T-helper 2 cell (primary cell): ENCODE data around the gene GNAQ.

Experiments
- DNase-seq, 5 experiments: peaks; one replicate each; pipeline versions ENCODE4 v3.0.0 to v3.0.0-alpha.2; 2012 to 2022

The GNAQ gene

DNA sequence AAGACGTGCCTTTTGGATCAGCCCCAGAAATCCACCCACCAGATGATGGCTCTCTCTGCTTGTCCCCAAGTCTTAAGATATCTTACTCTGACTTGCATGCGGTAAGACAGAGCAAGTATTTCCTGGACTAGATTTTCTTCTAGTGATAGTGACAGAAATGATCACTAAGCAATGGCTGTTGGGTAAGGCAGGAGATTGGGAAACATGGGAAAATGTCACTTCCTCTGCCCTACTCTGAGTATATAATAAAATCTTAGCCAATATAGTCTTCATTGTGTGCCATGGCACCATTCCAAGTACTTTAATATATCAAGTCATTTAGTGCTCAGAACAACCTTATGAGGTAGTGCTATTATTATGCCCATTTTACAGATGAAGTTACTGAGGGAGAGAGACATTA is 352.5 kb downstream of the GNAQ start:
- DNase-seq, result no peak

DNA sequence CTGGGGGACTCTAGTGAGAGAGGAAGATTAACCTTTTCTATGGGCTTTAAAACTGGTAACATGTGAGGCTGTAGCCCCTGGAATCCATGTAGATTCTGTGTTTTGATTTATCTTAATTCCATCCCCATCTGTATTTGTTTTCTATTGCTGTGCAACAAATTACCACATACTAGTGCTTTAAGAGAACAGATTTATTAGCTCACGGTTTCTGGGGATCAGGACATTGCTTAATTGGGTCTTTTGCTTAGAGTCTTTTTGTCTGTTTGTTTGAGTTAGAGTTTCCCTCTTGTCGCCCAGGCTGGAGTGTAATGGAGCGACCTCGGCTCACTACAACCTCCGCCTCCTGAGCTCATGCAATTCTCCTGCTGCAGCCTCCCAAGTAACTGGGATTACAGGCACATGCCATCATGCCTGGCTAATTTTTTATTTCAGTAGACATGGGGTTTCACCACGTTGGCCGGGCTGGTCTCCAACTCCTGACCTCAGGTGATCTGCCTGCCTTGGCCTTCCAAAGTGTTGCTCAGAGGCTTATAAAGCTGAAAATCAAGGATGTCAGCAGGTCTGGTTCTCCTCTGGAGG is 353.6 kb downstream of the GNAQ start:
- DNase-seq, result no peak

DNA sequence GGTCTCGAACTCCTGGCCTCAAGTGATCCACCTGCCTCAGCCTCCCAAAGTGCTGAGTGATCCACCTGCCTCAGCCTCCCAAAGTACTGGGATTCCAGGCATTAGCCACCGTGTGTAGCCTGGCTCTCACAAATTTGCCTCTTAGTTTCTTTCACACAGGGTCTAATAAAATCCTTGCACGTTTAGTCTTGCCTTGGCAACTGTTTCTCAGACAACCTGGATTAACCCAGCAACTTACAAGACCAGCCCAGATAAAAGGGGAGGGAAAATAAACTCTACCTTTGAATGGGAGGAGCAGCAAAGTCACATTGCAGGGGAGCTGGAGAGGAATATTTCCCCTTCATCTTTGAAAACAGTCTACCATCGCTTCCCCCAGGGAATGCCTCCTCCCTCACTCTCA is 354.2 kb downstream of the GNAQ start:
- DNase-seq, result no peak

DNA sequence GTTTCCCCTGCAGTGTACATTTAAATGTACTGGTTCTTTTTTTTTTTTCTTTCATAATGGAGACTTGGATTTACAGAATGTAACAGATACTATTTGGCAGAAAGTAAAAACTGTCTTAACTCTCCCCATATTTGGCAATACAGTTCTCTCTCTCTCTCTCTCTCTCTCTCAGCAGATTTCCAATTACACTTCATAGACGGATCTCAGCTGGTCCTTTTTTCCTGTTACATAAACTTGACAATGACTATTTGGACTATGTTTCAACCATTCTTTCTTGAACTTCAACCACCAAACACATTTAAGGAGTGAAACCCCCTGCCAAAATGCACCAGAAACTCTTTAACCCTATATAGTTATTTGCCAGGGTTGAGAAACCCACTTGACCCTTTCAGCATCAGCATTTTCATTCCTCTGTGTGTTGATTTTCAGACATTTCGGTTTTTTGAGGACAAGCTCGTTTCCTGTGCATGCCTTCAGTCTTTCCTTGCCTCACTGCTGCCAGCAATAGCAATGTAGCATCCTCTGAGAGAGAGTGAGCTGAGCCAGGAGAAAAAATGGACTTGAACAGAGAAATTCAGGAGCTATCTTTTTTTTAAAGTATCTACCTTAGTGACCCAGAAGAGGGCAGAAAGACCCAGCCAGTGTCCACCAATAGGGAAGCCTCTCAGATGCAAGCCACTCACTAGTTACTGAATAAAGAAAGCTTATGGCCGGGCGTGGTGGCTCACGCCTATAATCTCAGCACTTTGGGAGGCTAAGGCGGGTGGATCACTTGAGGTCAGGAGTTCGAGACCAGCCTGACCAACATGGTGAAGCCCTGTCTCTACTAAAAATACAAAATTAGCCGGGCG is 357.4 kb downstream of the GNAQ start:
- DNase-seq, result no peak

DNA sequence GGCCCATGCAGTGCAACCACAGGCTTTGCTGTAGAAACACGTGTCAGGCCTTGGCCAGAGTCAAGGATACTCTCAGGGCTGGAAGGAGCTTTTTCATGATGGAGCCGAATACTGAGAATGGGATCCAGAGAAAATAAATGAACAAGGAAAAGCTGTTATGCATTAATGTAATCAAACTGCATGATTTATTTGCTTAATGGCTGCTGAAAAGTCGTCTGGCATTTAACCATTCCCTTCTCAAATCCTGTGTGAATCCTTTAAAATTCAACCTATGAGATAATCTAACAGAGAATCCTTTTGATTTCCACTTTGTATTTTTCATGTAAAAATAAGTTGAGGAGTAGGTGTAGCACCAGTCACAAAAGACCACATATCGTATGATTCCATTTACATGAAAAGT is 359.4 kb downstream of the GNAQ start:
- no peak for DNase-seq

GRCh38 chr9:77667151-77667550 is 364.5 kb downstream of the GNAQ start:
- DNase-seq, result no peak
